ENCODE measurements around the gene NMT2. TPM values are rescaled to one million over a fixed set of nuclear protein-coding genes. Genes with fewer than 3 reads are reported as not detected.

NMT2 gene
- total and polyA plus RNA-seq, 10 of the 15 experiments (the other 5 are each of a cell fraction or from before 2014, with no cell fraction given) = 4.9 to 12.0 (median 9.2) TPM

- TF ChIP-seq CEBPB (IDR thresholded peaks at IDR 0.05; ENCODE audit: borderline replicate concordance in 1 of 2, low read depth in 2 of 2, low read length in 2 of 2) = no peak
- no peak for TF ChIP-seq NFYB (IDR thresholded peaks at IDR 0.05; ENCODE audit: insufficient read depth, low read depth, low read length)
- no peak for TF ChIP-seq MEF2B (IDR thresholded peaks at IDR 0.05; ENCODE audit: partially characterized antibody, poor library complexity, severe bottlenecking)
Observed at GRCh38 chr10:15099886-15100285, 68.6 kb downstream of the NMT2 start (continued).

DNA sequence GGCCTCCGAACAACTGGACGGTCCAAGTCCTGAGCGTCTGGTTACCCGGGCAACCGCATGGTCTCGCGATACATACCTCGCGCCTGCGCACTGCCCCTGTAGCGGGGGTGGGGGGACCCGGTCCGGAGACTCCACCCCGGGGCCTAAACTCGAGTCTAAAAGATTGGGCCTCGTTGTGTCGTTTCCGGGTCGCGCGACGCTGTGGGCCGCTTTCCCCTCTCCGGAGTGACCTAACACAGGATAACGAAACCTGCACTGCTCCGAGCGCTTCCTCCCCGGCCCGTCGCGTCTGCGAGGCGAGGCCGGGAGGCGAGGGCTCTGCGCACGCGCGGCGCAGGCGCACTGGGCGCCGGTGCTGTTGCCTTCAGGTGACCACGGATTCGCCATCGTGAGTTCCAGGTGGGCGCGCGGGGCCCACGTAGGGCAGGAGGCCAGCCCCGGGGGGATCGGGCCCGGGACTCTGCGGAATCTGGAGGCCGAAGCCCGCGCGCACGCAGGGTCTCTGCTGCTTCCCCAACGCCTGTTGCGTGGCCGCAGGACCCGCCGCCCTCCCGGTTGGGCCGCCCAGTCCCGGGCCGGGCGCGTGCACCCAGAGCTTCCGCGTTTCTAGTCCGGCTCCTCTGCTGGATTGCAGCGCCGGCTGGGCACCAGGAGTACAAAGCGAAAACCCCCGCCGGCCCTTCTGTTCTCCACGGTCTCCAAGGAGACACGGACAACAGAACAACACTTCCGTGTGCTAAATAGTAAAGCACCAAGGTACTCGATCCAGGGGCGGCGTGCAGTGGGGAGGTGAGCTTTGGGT lies 71.3 kb downstream of the NMT2 start, which contains the start of gene RPP38:
Gene RPP38, plus strand, starts transcription at position 345 of the 802 bp plus-strand sequence. CDS start 5,960 bp downstream, outside the sequence.
- ChIA-PET CTCF (interaction anchor here (0.6 to 1.2 kb wide), 2 partner anchors 9 to 126 kb away, joined by 3 to 7 read pairs; no protein-coding TSS in a partner anchor), RAD21 (ENCODE audit: unreplicated experiment) (interaction anchor here (0.8 to 1.3 kb wide), 2 partner anchors 69 to 144 kb away, joined by 3 to 4 read pairs; no protein-coding TSS in a partner anchor), SMC1A (ENCODE audit: uncharacterized antibody, unreplicated experiment) (interaction anchor here (0.9 to 3.1 kb wide), 3 partner anchors 20 to 70 kb away, joined by 3 to 10 read pairs (median 3); no protein-coding TSS in a partner anchor), POLR2A (interaction anchor here (1.2 kb wide), 1 partner anchor 194 kb away, joined by 3 read pairs; no protein-coding TSS in a partner anchor)
- H3K9me3 ChIP-seq (replicated peaks; ENCODE audit: control insufficient read depth, insufficient read depth, low read length) = no peaks in the 10 kb centered on the region
- ATAC-seq (peak; percentile 89), DNase-seq (ENCODE audit: low read depth, low spot score) (peak; percentile 70), FAIRE-seq (peak; percentile 94)
- peaks cover 5% of the 10 kb centered on the region for H3K4me1 ChIP-seq (ENCODE audit: control insufficient read depth, insufficient read depth, low read length)
- BruUV-seq (replicated peaks) = no TSS peak
- peak within 1 kb of the TSS; percentile 82 for H3K9ac ChIP-seq (ENCODE audit: control insufficient read depth, insufficient read depth, low read length)
- H4K20me1 ChIP-seq (ENCODE audit: control insufficient read depth, insufficient read depth) = no peaks in the 10 kb centered on the region; the same call in 1 of the 2 replicates
- H3K4me2 ChIP-seq (ENCODE audit: control insufficient read depth, insufficient read depth) = peak within 1 kb of the TSS; percentile 99
- H3K4me3 ChIP-seq = peak within 1 kb of the TSS; percentile 97
- intact Hi-C loops (cut with micrococcal nuclease; ENCODE audit: unreplicated experiment) (no loop called here), in situ Hi-C loops (cut with MboI) (no loop called here)
- H3K36me3 ChIP-seq (ENCODE audit: control insufficient read depth in 2 of 2, insufficient read depth in 2 of 2, low read length in 1 of 2) = peaks cover 0 to 5% of the 10 kb centered on the region in 2 experiments; a peak in 1 of 4 replicates
- peak within 1 kb of the TSS; percentile 70 for H3K27ac ChIP-seq (ENCODE audit: control insufficient read depth, insufficient read depth)
- peak within 1 kb of the TSS; percentile 94 for H2AFZ ChIP-seq (ENCODE audit: control insufficient read depth, low read depth, low read length)
- no peaks in the 10 kb centered on the region for H3K27me3 ChIP-seq (replicated peaks in 1 of 2; ENCODE audit: control insufficient read depth in 2 of 2, insufficient read depth in 2 of 2, low read length in 1 of 2)
- under 1% methylated on average over 84 of the region's 84 CpGs for WGBS (ENCODE audit: insufficient coverage, insufficient replicate concordance, low lambda C conversion rate, missing lambda C conversion rate)
- peaks cover 33% of the 10 kb centered on the region for H3K79me2 ChIP-seq (ENCODE audit: control insufficient read depth, insufficient read depth, low read length)
- TF ChIP-seq E2F4 (IDR thresholded peaks at IDR 0.05; ENCODE audit: low read depth, low read length) (0 out of 2 replicates have a peak, but pooled peaks have one; percentile 30), RB1 (IDR thresholded peaks at IDR 0.05; ENCODE audit: borderline replicate concordance) (0 out of 2 replicates have a peak, but pooled peaks have one; percentile 19), TAF1 (IDR thresholded peaks at IDR 0.05; ENCODE audit: borderline replicate concordance, low read depth, low read length) (peak; percentile 77), POLR2AphosphoS2 (IDR thresholded peaks at IDR 0.05; ENCODE audit: low read depth, low read length) (peak; percentile 73; the same call in 1 of the 2 replicates), SP1 (IDR thresholded peaks at IDR 0.05; ENCODE audit: low read depth, low read length) (peak; percentile 38), SUPT20H (IDR thresholded peaks at IDR 0.05; ENCODE audit: borderline replicate concordance, control insufficient read depth, low read depth, low read length) (no peak), KAT2A (conservative IDR thresholded peaks at IDR 0.05; ENCODE audit: control insufficient read depth, low read depth, low read length) (no peak), SREBF2 (IDR thresholded peaks at IDR 0.05; ENCODE audit: low read length) (no peak), NFYB (IDR thresholded peaks at IDR 0.05; ENCODE audit: insufficient read depth, low read depth, low read length) (0 out of 2 replicates have a peak, but pooled peaks have one; percentile 35), SREBF1 (IDR thresholded peaks at IDR 0.05; ENCODE audit: low read length) (no peak), STAT3 (IDR thresholded peaks at IDR 0.05; ENCODE audit: low read depth, low read length) (no peak)
- TF ChIP-seq, protein P1, sequence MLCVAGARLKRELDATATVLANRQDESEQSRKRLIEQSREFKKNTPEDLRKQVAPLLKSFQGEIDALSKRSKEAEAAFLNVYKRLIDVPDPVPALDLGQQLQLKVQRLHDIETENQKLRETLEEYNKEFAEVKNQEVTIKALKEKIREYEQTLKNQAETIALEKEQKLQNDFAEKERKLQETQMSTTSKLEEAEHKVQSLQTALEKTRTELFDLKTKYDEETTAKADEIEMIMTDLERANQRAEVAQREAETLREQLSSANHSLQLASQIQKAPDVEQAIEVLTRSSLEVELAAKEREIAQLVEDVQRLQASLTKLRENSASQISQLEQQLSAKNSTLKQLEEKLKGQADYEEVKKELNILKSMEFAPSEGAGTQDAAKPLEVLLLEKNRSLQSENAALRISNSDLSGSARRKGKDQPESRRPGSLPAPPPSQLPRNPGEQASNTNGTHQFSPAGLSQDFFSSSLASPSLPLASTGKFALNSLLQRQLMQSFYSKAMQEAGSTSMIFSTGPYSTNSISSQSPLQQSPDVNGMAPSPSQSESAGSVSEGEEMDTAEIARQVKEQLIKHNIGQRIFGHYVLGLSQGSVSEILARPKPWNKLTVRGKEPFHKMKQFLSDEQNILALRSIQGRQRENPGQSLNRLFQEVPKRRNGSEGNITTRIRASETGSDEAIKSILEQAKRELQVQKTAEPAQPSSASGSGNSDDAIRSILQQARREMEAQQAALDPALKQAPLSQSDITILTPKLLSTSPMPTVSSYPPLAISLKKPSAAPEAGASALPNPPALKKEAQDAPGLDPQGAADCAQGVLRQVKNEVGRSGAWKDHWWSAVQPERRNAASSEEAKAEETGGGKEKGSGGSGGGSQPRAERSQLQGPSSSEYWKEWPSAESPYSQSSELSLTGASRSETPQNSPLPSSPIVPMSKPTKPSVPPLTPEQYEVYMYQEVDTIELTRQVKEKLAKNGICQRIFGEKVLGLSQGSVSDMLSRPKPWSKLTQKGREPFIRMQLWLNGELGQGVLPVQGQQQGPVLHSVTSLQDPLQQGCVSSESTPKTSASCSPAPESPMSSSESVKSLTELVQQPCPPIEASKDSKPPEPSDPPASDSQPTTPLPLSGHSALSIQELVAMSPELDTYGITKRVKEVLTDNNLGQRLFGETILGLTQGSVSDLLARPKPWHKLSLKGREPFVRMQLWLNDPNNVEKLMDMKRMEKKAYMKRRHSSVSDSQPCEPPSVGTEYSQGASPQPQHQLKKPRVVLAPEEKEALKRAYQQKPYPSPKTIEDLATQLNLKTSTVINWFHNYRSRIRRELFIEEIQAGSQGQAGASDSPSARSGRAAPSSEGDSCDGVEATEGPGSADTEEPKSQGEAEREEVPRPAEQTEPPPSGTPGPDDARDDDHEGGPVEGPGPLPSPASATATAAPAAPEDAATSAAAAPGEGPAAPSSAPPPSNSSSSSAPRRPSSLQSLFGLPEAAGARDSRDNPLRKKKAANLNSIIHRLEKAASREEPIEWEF (IDR thresholded peaks at IDR 0.05; ENCODE audit: insufficient replicate concordance, low read depth, low read length) = no peak

Data from GM12878 (cell line).